GM12878 (cell line): ENCODE measurements around the gene ZNF92. TPM values are rescaled to one million over a fixed set of nuclear protein-coding genes. Genes with fewer than 3 reads are reported as not detected.

Source experiments
- ATAC-seq: fragments of 200-7000 bp; cut with Tn5 transposase; 3 replicates; pipeline ENCODE4 v1.9.1; 2020; ENCODE audit warnings: mild to moderate bottlenecking, moderate library complexity
- BruUV-seq: library from RNA; stranded (reverse); fragments of 400-500 nt; replicated peaks from 2 replicates; lab custom pipeline; 2021; lab: Mats Ljungman, UMichigan
- CTCF ChIA-PET: fragments of 300-600 bp; sonication (Branson Sonifier 250); formaldehyde crosslinking; extraction: SDS; loops from one replicate; lab custom pipeline; 2021; ENCODE audit warnings: inconsistent platforms; lab: Yijun Ruan, JAX
- POLR2A ChIA-PET: fragments of 350-600 bp; formaldehyde crosslinking; extraction: SDS; loops from one replicate; lab custom pipeline; 2021; ENCODE audit warnings: inconsistent platforms; lab: Charles Lee
- RAD21 ChIA-PET: fragments of 300-600 bp; sonication (Branson Sonifier 250); formaldehyde crosslinking; loops from one replicate; lab custom pipeline; 2023; ENCODE audit warnings: antibody characterized with exemption; ENCODE audit not compliant: unreplicated experiment; lab: Charles Lee
- SMC1A ChIA-PET: fragments of 300-600 bp; sonication (Branson Sonifier 250); formaldehyde crosslinking; loops from one replicate; lab custom pipeline; 2023; ENCODE audit not compliant: unreplicated experiment, uncharacterized antibody; lab: Charles Lee
- DNase-seq: peaks from one replicate; pipeline ENCODE4 v3.0.0-alpha.2; 2011; ENCODE audit warnings: low read depth, low spot score
- FAIRE-seq: peaks from 3 replicates; lab custom pipeline; 2011; peaks lifted over from hg19 to GRCh38; lab: Jason Lieb, UNC
- H2AFZ ChIP-seq: 2 replicates; pipeline ENCODE4 v1.6.0; 2011; ENCODE audit warnings: low read depth, low read length, control low read depth; ENCODE audit not compliant: control insufficient read depth
- H3K27ac ChIP-seq: 2 replicates; pipeline ENCODE4 v1.5.1; 2011; ENCODE audit warnings: control low read depth; ENCODE audit not compliant: control insufficient read depth, insufficient read depth
- H3K27me3 ChIP-seq, 2 experiments: replicated peaks in 1 of 2; 2 replicates each; pipeline versions ENCODE4 v1.6.0 to v1.6.1; 2011; ENCODE audit warnings: low read length in 1 of 2; ENCODE audit not compliant: control insufficient read depth in 2 of 2, insufficient read depth in 2 of 2
- H3K36me3 ChIP-seq, 2 experiments: 2 replicates each; pipeline ENCODE4 v1.5.1; 2011; ENCODE audit warnings: low read length in 1 of 2; ENCODE audit not compliant: control insufficient read depth in 2 of 2, insufficient read depth in 2 of 2
- H3K4me1 ChIP-seq: 2 replicates; pipeline ENCODE4 v1.6.1; 2011; ENCODE audit warnings: mild to moderate bottlenecking, low read length, moderate library complexity, mixed read lengths; ENCODE audit not compliant: control insufficient read depth, insufficient read depth
- H3K4me2 ChIP-seq: 2 replicates; pipeline ENCODE4 v1.6.0; 2011; ENCODE audit warnings: control low read depth; ENCODE audit not compliant: control insufficient read depth, insufficient read depth
- H3K4me3 ChIP-seq: fragments of 200-600 bp; sonication (generic); 2 replicates; pipeline ENCODE4 v1.5.1; 2016
- H3K79me2 ChIP-seq: 2 replicates; pipeline ENCODE4 v1.6.0; 2011; ENCODE audit warnings: low read length; ENCODE audit not compliant: control insufficient read depth, insufficient read depth
- H3K9ac ChIP-seq: 2 replicates; pipeline ENCODE4 v1.8.0; 2011; ENCODE audit warnings: low read length, control low read depth, mixed read lengths; ENCODE audit not compliant: control insufficient read depth, insufficient read depth
- H3K9me3 ChIP-seq: replicated peaks from 3 replicates; pipeline ENCODE4 v1.5.1; 2011; ENCODE audit warnings: mild to moderate bottlenecking, low read length; ENCODE audit not compliant: control insufficient read depth, insufficient read depth
- H4K20me1 ChIP-seq: 2 replicates; pipeline ENCODE4 v1.6.0; 2011; ENCODE audit not compliant: control insufficient read depth, insufficient read depth
- ATF2 ChIP-seq: IDR thresholded peaks from 2 replicates; pipeline ENCODE4 v1.6.1; 2012; ENCODE audit warnings: low read length, inconsistent platforms
- RB1 ChIP-seq: fragments of 450-650 bp; formaldehyde crosslinking; IDR thresholded peaks from 2 replicates; pipeline ENCODE4 v1.6.1; 2017; ENCODE audit warnings: mild to moderate bottlenecking, borderline replicate concordance
- RELB ChIP-seq: fragments of 450-650 bp; IDR thresholded peaks from 2 replicates; pipeline ENCODE4 v1.6.1; 2017; ENCODE audit warnings: low read depth, mild to moderate bottlenecking, moderate library complexity
- SMAD5 ChIP-seq: IDR thresholded peaks from 2 replicates; pipeline ENCODE4 v1.6.1; 2016; ENCODE audit warnings: antibody characterized with exemption, low read depth
- ZBTB40 ChIP-seq: fragments of 450-650 bp; IDR thresholded peaks from 2 replicates; pipeline ENCODE4 v1.6.1; 2016; ENCODE audit warnings: mild to moderate bottlenecking, moderate library complexity, borderline replicate concordance
- in situ Hi-C: fragments of 300-500 bp; cut with MboI; formaldehyde crosslinking; loops from 9 replicates; pipeline ENCODE4 v1.14.3; 2018; ENCODE audit warnings: mixed read lengths
- intact Hi-C: fragments of 100-400 bp; cut with micrococcal nuclease; formaldehyde crosslinking; loops from one replicate; pipeline ENCODE4 v1.14.2; 2022; ENCODE audit not compliant: unreplicated experiment
- polyA plus RNA-seq, 11 experiments: library from polyadenylated mRNA; depleted of rRNA in 4 of 11; unstranded in 6 of 11; stranded (reverse) in 5 of 11; fragments of >200 nt; fragmentation: Nextera tagmentation in 4 of 11; fragmentation: Illumina TruSeq in 1 of 11; extraction: Ambion mirVana in 4 of 11; extraction: Trizol in 1 of 11; gene quantifications; 1 replicate in 1 of 11; 2 replicates in 10 of 11; pipeline versions ENCODE4 v1.2.1 to v1.2.3, GENCODE V29; 2011 to 2016; ENCODE audit warnings: inconsistent platforms in 2 of 11, missing spikeins in 2 of 11, low read depth in 1 of 11
- total RNA-seq, 4 experiments: library from RNA; depleted of rRNA in 3 of 4; stranded (reverse); fragments of >200 nt in 3 of 4; fragmentation: Illumina TruSeq in 1 of 4; extraction: Trizol in 1 of 4; gene quantifications; 2 replicates each; pipeline versions ENCODE4 v1.2.1 to v1.2.3, GENCODE V29; 2013 to 2021

Gene ZNF92
- total and polyA plus RNA-seq, 10 of the 15 experiments (the other 5 are each of a cell fraction or from before 2014, with no cell fraction given): 6.7 to 27.6 (median 14.3) TPM

- no TSS peak for BruUV-seq
- TF ChIP-seq RELB (no peak), SMAD5 (no peak)
- ChIA-PET POLR2A (no interaction called here), RAD21 (no interaction called here), SMC1A (no interaction called here), CTCF (no interaction called here)
- no peak for ATAC-seq
- no peak overlapping the region for H3K27ac ChIP-seq
- no peak overlapping the region for H2AFZ ChIP-seq
- H3K36me3 ChIP-seq: no peaks in the 10 kb centered on the region
- in situ Hi-C loops (loop anchor here (25.0 kb wide), 1 partner anchor 874 kb away; no protein-coding TSS in a partner anchor), intact Hi-C loops (no loop called here)
- no peak for FAIRE-seq
- H3K4me3 ChIP-seq: no peak overlapping the region
- DNase-seq: no peak
- no peaks in the 10 kb centered on the region for H3K79me2 ChIP-seq
- no peaks in the 10 kb centered on the region for H3K27me3 ChIP-seq
- no peak overlapping the region for H3K9ac ChIP-seq
- no peaks in the 10 kb centered on the region for H4K20me1 ChIP-seq
- H3K4me2 ChIP-seq: no peak overlapping the region
- peaks cover 3% of the 10 kb centered on the region; the same call in 2 of the 3 replicates for H3K9me3 ChIP-seq
- no peaks in the 10 kb centered on the region for H3K4me1 ChIP-seq
Observed at GRCh38 chr7:65411249-65411648, 37.6 kb downstream of the ZNF92 start.

GRCh38 chr7:65422670-65423069 lies 49.0 kb downstream of the ZNF92 start:
- intact Hi-C loops (no loop called here), in situ Hi-C loops (loop anchor here (25.0 kb wide), 1 partner anchor 885 kb away; no protein-coding TSS in a partner anchor)
- H3K4me1 ChIP-seq: no peaks in the 10 kb centered on the region
- no peak for DNase-seq
- no peaks in the 10 kb centered on the region for H3K79me2 ChIP-seq
- no peaks in the 10 kb centered on the region; the same call in 2 of the 3 replicates for H3K9me3 ChIP-seq
- ChIA-PET CTCF (no interaction called here), POLR2A (no interaction called here), SMC1A (no interaction called here), RAD21 (no interaction called here)
- BruUV-seq: no TSS peak
- no peak overlapping the region for H2AFZ ChIP-seq
- H3K27me3 ChIP-seq: no peaks in the 10 kb centered on the region
- no peak overlapping the region for H3K4me2 ChIP-seq
- no peaks in the 10 kb centered on the region for H4K20me1 ChIP-seq
- no peak overlapping the region for H3K4me3 ChIP-seq
- TF ChIP-seq ZBTB40 (no peak), ATF2 (no peak), RB1 (no peak)
- FAIRE-seq: no peak
- no peak for ATAC-seq
- no peak overlapping the region for H3K9ac ChIP-seq
- H3K36me3 ChIP-seq: no peaks in the 10 kb centered on the region
- H3K27ac ChIP-seq: no peak overlapping the region
